SK-N-SH (cell line): ENCODE data around the gene SEMA4B.

Experiments used
- GABPA ChIP-seq: IDR thresholded peaks from 2 replicates; pipeline ENCODE4 v1.4.0; 2012; ENCODE audit warnings: low read depth, mild to moderate bottlenecking
- USF1 ChIP-seq: IDR thresholded peaks from 2 replicates; pipeline ENCODE4 v1.4.0; 2012; ENCODE audit warnings: low read depth, borderline replicate concordance
- TF ChIP-seq, protein P1 (sequence below): fragments of 200-600 bp; sonication (generic); IDR thresholded peaks from 2 replicates; pipeline ENCODE4 v1.6.1; 2017; ENCODE audit warnings: antibody characterized with exemption, mild to moderate bottlenecking, moderate library complexity

DNA sequence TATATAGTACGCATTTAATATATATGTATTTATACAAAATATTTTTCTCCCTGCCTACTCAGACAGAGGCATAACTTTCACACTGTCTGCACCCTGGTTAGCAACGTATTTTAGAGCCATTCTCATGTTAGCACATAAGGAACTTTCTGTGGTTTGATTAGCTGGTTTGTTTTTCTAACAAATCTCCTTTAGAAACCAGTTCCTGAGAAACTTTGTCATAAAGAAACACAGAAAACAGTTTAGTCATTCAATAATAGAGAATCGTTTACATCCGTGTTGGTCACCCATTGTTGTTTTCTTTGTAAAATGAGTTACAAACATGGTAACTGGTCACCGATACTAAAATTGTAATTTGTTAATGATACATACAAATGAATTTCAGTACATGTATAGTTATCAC lies 58.4 kb downstream of the SEMA4B start:
- TF ChIP-seq, protein P1, sequence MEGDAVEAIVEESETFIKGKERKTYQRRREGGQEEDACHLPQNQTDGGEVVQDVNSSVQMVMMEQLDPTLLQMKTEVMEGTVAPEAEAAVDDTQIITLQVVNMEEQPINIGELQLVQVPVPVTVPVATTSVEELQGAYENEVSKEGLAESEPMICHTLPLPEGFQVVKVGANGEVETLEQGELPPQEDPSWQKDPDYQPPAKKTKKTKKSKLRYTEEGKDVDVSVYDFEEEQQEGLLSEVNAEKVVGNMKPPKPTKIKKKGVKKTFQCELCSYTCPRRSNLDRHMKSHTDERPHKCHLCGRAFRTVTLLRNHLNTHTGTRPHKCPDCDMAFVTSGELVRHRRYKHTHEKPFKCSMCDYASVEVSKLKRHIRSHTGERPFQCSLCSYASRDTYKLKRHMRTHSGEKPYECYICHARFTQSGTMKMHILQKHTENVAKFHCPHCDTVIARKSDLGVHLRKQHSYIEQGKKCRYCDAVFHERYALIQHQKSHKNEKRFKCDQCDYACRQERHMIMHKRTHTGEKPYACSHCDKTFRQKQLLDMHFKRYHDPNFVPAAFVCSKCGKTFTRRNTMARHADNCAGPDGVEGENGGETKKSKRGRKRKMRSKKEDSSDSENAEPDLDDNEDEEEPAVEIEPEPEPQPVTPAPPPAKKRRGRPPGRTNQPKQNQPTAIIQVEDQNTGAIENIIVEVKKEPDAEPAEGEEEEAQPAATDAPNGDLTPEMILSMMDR = no peak
- no peak for TF ChIP-seq USF1
- TF ChIP-seq GABPA = no peak
